OCI-LY7 (cell line): ENCODE results near the gene GALNT17. TPM values are rescaled to one million over a fixed set of nuclear protein-coding genes. Genes with fewer than 3 reads are reported as not detected.

Experiments
- BruUV-seq: library from RNA; stranded (reverse); fragments of 400-500 nt; replicated peaks from 2 replicates; lab custom pipeline; 2021; lab: Mats Ljungman, UMichigan
- CTCF ChIA-PET: fragments of 300-600 bp; sonication (Branson Sonifier 250); formaldehyde crosslinking; loops from one replicate; lab custom pipeline; 2022; ENCODE audit warnings: antibody characterized with exemption; ENCODE audit not compliant: unreplicated experiment; lab: Charles Lee
- POLR2A ChIA-PET: fragments of 300-600 bp; sonication (Branson Sonifier 250); formaldehyde crosslinking; loops from one replicate; lab custom pipeline; 2022; ENCODE audit warnings: antibody characterized with exemption; lab: Charles Lee
- DNase-seq: peaks from one replicate; pipeline ENCODE4 v3.0.0-alpha.2; 2015; ENCODE audit warnings: low spot score
- H2AFZ ChIP-seq: fragments of 200-600 bp; sonication (generic), shearing (Covaris generic); 2 replicates; pipeline ENCODE4 v1.6.1; 2014; ENCODE audit warnings: mild to moderate bottlenecking, antibody characterized with exemption, low read length, moderate library complexity
- H3K27ac ChIP-seq: fragments of 200-600 bp; sonication (generic); 2 replicates; pipeline ENCODE4 v1.5.1; 2014; ENCODE audit warnings: mixed run types, low read depth, mild to moderate bottlenecking, moderate library complexity, low read length, inconsistent platforms; ENCODE audit not compliant: poor library complexity, severe bottlenecking
- H3K36me3 ChIP-seq: fragments of 200-600 bp; sonication (generic); 2 replicates; pipeline ENCODE4 v1.6.1; 2014; ENCODE audit warnings: mild to moderate bottlenecking, antibody characterized with exemption, low read length, moderate library complexity, mixed read lengths; ENCODE audit not compliant: insufficient read depth
- H3K4me1 ChIP-seq: fragments of 200-600 bp; sonication (generic); 2 replicates; pipeline ENCODE4 v1.5.1; 2014; ENCODE audit warnings: mild to moderate bottlenecking, low read length; ENCODE audit not compliant: insufficient read depth, poor library complexity, severe bottlenecking
- H3K4me2 ChIP-seq: fragments of 200-600 bp; sonication (generic); 2 replicates; pipeline ENCODE4 v1.6.1; 2014; ENCODE audit warnings: mild to moderate bottlenecking, low read length
- H3K4me3 ChIP-seq: fragments of 200-600 bp; sonication (generic); 2 replicates; pipeline ENCODE4 v1.5.1; 2014; ENCODE audit warnings: mild to moderate bottlenecking, low read depth, low read length; ENCODE audit not compliant: poor library complexity, severe bottlenecking
- H3K79me2 ChIP-seq: fragments of 200-600 bp; sonication (generic); 2 replicates; pipeline ENCODE4 v1.6.1; 2016; ENCODE audit warnings: low read depth, mild to moderate bottlenecking, low read length, moderate library complexity, mixed read lengths; ENCODE audit not compliant: insufficient read depth
- H3K9me2 ChIP-seq: fragments of 200-600 bp; sonication (generic); 2 replicates; pipeline ENCODE4 v1.6.1; 2016; ENCODE audit warnings: mild to moderate bottlenecking, low read length, mixed read lengths; ENCODE audit not compliant: insufficient read depth
- H3K9me3 ChIP-seq: fragments of 200-600 bp; sonication (generic); 2 replicates; pipeline ENCODE4 v1.6.1; 2014; ENCODE audit warnings: mild to moderate bottlenecking, mixed run types, low read length, mixed read lengths
- H4K20me1 ChIP-seq: fragments of 200-600 bp; sonication (generic); 2 replicates; pipeline ENCODE4 v1.6.1; 2014; ENCODE audit warnings: mild to moderate bottlenecking, antibody characterized with exemption, low read length, moderate library complexity, mixed read lengths; ENCODE audit not compliant: insufficient read depth
- CTCF ChIP-seq: fragments of 200-600 bp; sonication (generic); conservative IDR thresholded peaks from 2 replicates; pipeline ENCODE4 v1.5.1; 2014; ENCODE audit warnings: mild to moderate bottlenecking, antibody characterized with exemption, low read length, moderate library complexity, mixed read lengths
- EZH2phosphoT487 ChIP-seq: fragments of 200-600 bp; sonication (generic); IDR thresholded peaks from 2 replicates; pipeline ENCODE4 v1.6.1; 2018; ENCODE audit warnings: low read depth, borderline replicate concordance, mild to moderate bottlenecking, mixed run types, antibody characterized with exemption, low read length, moderate library complexity, mixed read lengths
- intact Hi-C: fragments of 100-400 bp; cut with micrococcal nuclease; formaldehyde crosslinking; loops from one replicate; pipeline ENCODE4 v1.10.0; 2022; ENCODE audit not compliant: unreplicated experiment
- total RNA-seq, 2 experiments: library from RNA; depleted of rRNA in 1 of 2; stranded (reverse); fragments of >200 nt in 1 of 2; shearing (Covaris generic) in 1 of 2; gene quantifications; 2 replicates each; pipeline ENCODE4 v1.2.3, GENCODE V29; 2014 to 2022

The GALNT17 gene
- total RNA-seq, 2 experiments from 2014 or later = not detected

- H2AFZ ChIP-seq = no peak overlapping the region
- no peaks in the 10 kb centered on the region for H3K4me1 ChIP-seq
- no peak for TF ChIP-seq EZH2phosphoT487
- no peak for TF ChIP-seq CTCF
- H3K79me2 ChIP-seq = no peaks in the 10 kb centered on the region
- H3K9me2 ChIP-seq = no peaks in the 10 kb centered on the region
- BruUV-seq = no TSS peak
- intact Hi-C loops = no loop called here
- H3K36me3 ChIP-seq = no peaks in the 10 kb centered on the region
- ChIA-PET POLR2A (interaction anchor here (0.7 kb wide), 1 partner anchor 862 kb away, joined by 3 read pairs; no protein-coding TSS in a partner anchor), CTCF (no interaction called here)
- no peak overlapping the region for H3K4me2 ChIP-seq
- no peak for DNase-seq
- H3K4me3 ChIP-seq = no peak overlapping the region
- no peaks in the 10 kb centered on the region for H3K9me3 ChIP-seq
- no peaks in the 10 kb centered on the region for H4K20me1 ChIP-seq
- H3K27ac ChIP-seq = no peak overlapping the region
Measured at GRCh38 chr7:71517940-71518699, 386.2 kb downstream of the GALNT17 start.

- H3K9me3 ChIP-seq = no peaks in the 10 kb centered on the region
- no peak overlapping the region for H3K4me3 ChIP-seq
- no peak overlapping the region for H3K4me2 ChIP-seq
- H3K36me3 ChIP-seq = no peaks in the 10 kb centered on the region
- no peak for DNase-seq
- TF ChIP-seq CTCF = no peak
- H2AFZ ChIP-seq = no peak overlapping the region
- no peaks in the 10 kb centered on the region for H4K20me1 ChIP-seq
- no peaks in the 10 kb centered on the region for H3K79me2 ChIP-seq
- H3K4me1 ChIP-seq = no peaks in the 10 kb centered on the region
- intact Hi-C loops = no loop called here
- H3K9me2 ChIP-seq = no peaks in the 10 kb centered on the region
- H3K27ac ChIP-seq = no peak overlapping the region
- ChIA-PET CTCF (no interaction called here), POLR2A (no interaction called here)
- BruUV-seq = no TSS peak
Measured at GRCh38 chr7:71518880-71519279, 386.9 kb downstream of the GALNT17 start.

GRCh38 chr7:71521506-71521905 lies 389.6 kb downstream of the GALNT17 start:
- Histone ChIP-seq H3K4me1 (no peaks in the 10 kb centered on the region), H3K36me3 (no peaks in the 10 kb centered on the region), H3K4me3 (no peak overlapping the region), H3K9me3 (no peaks in the 10 kb centered on the region), H2AFZ (no peak overlapping the region), H4K20me1 (no peaks in the 10 kb centered on the region), H3K4me2 (no peak overlapping the region), H3K9me2 (no peaks in the 10 kb centered on the region), H3K27ac (no peak overlapping the region), H3K79me2 (no peaks in the 10 kb centered on the region)
- no peak for TF ChIP-seq CTCF
- ChIA-PET POLR2A (no interaction called here), CTCF (no interaction called here)
- BruUV-seq = no TSS peak
- no peak for DNase-seq
- intact Hi-C loops = no loop called here
